H9 (cell line): ENCODE data around the gene SNRNP40. TPM values are rescaled to one million over a fixed set of nuclear protein-coding genes. Genes with fewer than 3 reads are reported as not detected.

Experiments
- DNase-seq: peaks from one replicate; pipeline ENCODE4 v3.0.0-alpha.2; 2017
- H2AFZ ChIP-seq: one replicate; pipeline ENCODE4 v1.6.1; 2013; ENCODE audit warnings: mild to moderate bottlenecking, low read length, control low read depth, moderate library complexity
- H2AK5ac ChIP-seq: 2 replicates; pipeline ENCODE4 v1.6.1; 2013; ENCODE audit warnings: low read length, control low read depth, mixed read lengths; ENCODE audit not compliant: insufficient read length
- H2BK120ac ChIP-seq: one replicate; pipeline ENCODE4 v1.6.1; 2013; ENCODE audit warnings: low read depth, mild to moderate bottlenecking, low read length, control low read depth, inconsistent platforms; ENCODE audit not compliant: poor library complexity, severe bottlenecking
- H2BK12ac ChIP-seq: 2 replicates; pipeline ENCODE4 v1.6.1; 2013; ENCODE audit warnings: low read length, control low read depth, mixed read lengths, low read depth; ENCODE audit not compliant: insufficient read length
- H2BK15ac ChIP-seq: 2 replicates; pipeline ENCODE4 v1.6.1; 2013; ENCODE audit warnings: low read depth, low read length, control low read depth
- H2BK20ac ChIP-seq: one replicate; pipeline ENCODE4 v1.6.1; 2013; ENCODE audit warnings: low read depth, mild to moderate bottlenecking, low read length, control low read depth, inconsistent platforms; ENCODE audit not compliant: poor library complexity, severe bottlenecking
- H2BK5ac ChIP-seq: 2 replicates; pipeline ENCODE4 v1.6.1; 2013; ENCODE audit warnings: low read length, control low read depth, mixed read lengths; ENCODE audit not compliant: insufficient read length
- H3K14ac ChIP-seq: 2 replicates; pipeline ENCODE4 v1.6.1; 2013; ENCODE audit warnings: low read length, control low read depth; ENCODE audit not compliant: insufficient read depth
- H3K18ac ChIP-seq: 2 replicates; pipeline ENCODE4 v1.6.1; 2013; ENCODE audit warnings: low read depth, mild to moderate bottlenecking, mixed read lengths, low read length, control low read depth; ENCODE audit not compliant: insufficient read length
- H3K23ac ChIP-seq: 2 replicates; pipeline ENCODE4 v1.6.1; 2013; ENCODE audit warnings: low read length, control low read depth, mixed read lengths, low read depth; ENCODE audit not compliant: insufficient read length
- H3K23me2 ChIP-seq: 2 replicates; pipeline ENCODE4 v1.6.1; 2013; ENCODE audit warnings: low read depth, mild to moderate bottlenecking, mixed read lengths, low read length, control low read depth; ENCODE audit not compliant: insufficient read length, poor library complexity, severe bottlenecking
- H3K27ac ChIP-seq: 2 replicates; pipeline ENCODE4 v1.5.1; 2013; ENCODE audit warnings: low read length, control low read depth, mixed read lengths, low read depth; ENCODE audit not compliant: insufficient read length
- H3K27me3 ChIP-seq: 2 replicates; pipeline ENCODE4 v1.6.1; 2013; ENCODE audit warnings: low read length, control low read depth, inconsistent platforms; ENCODE audit not compliant: insufficient read depth
- H3K4ac ChIP-seq: 2 replicates; pipeline ENCODE4 v1.6.1; 2013; ENCODE audit warnings: low read depth, mild to moderate bottlenecking, control low read depth, inconsistent platforms, low read length, moderate library complexity
- H3K4me1 ChIP-seq: 2 replicates; pipeline ENCODE4 v1.6.1; 2013; ENCODE audit warnings: low read length, control low read depth, inconsistent platforms; ENCODE audit not compliant: insufficient read depth
- H3K4me2 ChIP-seq: 2 replicates; pipeline ENCODE4 v1.6.1; 2013; ENCODE audit warnings: low read length, control low read depth, mixed read lengths; ENCODE audit not compliant: insufficient read length, insufficient read depth
- H3K56ac ChIP-seq: 2 replicates; pipeline ENCODE4 v1.6.1; 2013; ENCODE audit warnings: low read depth, mild to moderate bottlenecking, mixed read lengths, low read length, control low read depth; ENCODE audit not compliant: insufficient read length
- H3K79me1 ChIP-seq: 2 replicates; pipeline ENCODE4 v1.6.1; 2013; ENCODE audit warnings: low read depth, mild to moderate bottlenecking, moderate library complexity, low read length, control low read depth, inconsistent platforms; ENCODE audit not compliant: insufficient read depth, poor library complexity, severe bottlenecking
- H3K79me2 ChIP-seq: 2 replicates; pipeline ENCODE4 v1.6.1; 2013; ENCODE audit warnings: low read length, control low read depth, inconsistent platforms; ENCODE audit not compliant: insufficient read depth
- H3K9ac ChIP-seq: 2 replicates; pipeline ENCODE4 v1.6.1; 2013; ENCODE audit warnings: low read length, control low read depth, mixed read lengths; ENCODE audit not compliant: insufficient read length; ENCODE audit errors: extremely low read depth
- H3K9me3 ChIP-seq: one replicate; pipeline ENCODE4 v1.6.1; 2013; ENCODE audit warnings: low read depth, low read length, inconsistent platforms; ENCODE audit not compliant: control insufficient read depth
- H3T11ph ChIP-seq: one replicate; pipeline ENCODE4 v1.6.1; 2013; ENCODE audit warnings: mild to moderate bottlenecking, low read length, control low read depth, inconsistent platforms
- H4K20me1 ChIP-seq: one replicate; pipeline ENCODE4 v1.6.1; 2013; ENCODE audit not compliant: control insufficient read depth, insufficient read length, insufficient read depth
- H4K5ac ChIP-seq: 2 replicates; pipeline ENCODE4 v1.6.1; 2013; ENCODE audit warnings: low read depth, mild to moderate bottlenecking, mixed read lengths, low read length, control low read depth; ENCODE audit not compliant: insufficient read length
- H4K8ac ChIP-seq: replicated peaks from 2 replicates; pipeline ENCODE4 v1.6.1; 2013; ENCODE audit warnings: low read length, control low read depth, mixed read lengths, low read depth; ENCODE audit not compliant: insufficient read length
- H4K91ac ChIP-seq: 2 replicates; pipeline ENCODE4 v1.6.1; 2013; ENCODE audit warnings: low read depth, mild to moderate bottlenecking, moderate library complexity, mixed read lengths, low read length, control low read depth; ENCODE audit not compliant: insufficient read length
- H3K27ac Mint-ChIP-seq, 3 experiments: 2 replicates in 2 of 3; 3 replicates in 1 of 3; pipeline ENCODE4 v1.8.0; 2020 to 2021; ENCODE audit warnings: mixed read lengths in 3 of 3, mild to moderate bottlenecking in 1 of 3, moderate library complexity in 1 of 3
- H3K27me3 Mint-ChIP-seq: 2 replicates; pipeline ENCODE4 v1.8.0; 2021; ENCODE audit warnings: low read depth, mild to moderate bottlenecking, moderate library complexity, mixed read lengths
- H3K36me3 Mint-ChIP-seq, 3 experiments: 2 replicates in 2 of 3; 3 replicates in 1 of 3; pipeline ENCODE4 v1.8.0; 2020 to 2021; ENCODE audit warnings: low read depth in 3 of 3, mixed read lengths in 3 of 3; ENCODE audit not compliant: insufficient read depth in 1 of 3
- H3K4me1 Mint-ChIP-seq, 2 experiments: 2 replicates each; pipeline ENCODE4 v1.8.0; 2020; ENCODE audit warnings: mixed read lengths in 2 of 2
- H3K4me3 Mint-ChIP-seq, 2 experiments: 2 replicates in 1 of 2; 3 replicates in 1 of 2; pipeline ENCODE4 v1.8.0; 2020 to 2021; ENCODE audit warnings: mild to moderate bottlenecking in 2 of 2, mixed read lengths in 2 of 2, moderate library complexity in 1 of 2
- H3K9me3 Mint-ChIP-seq, 2 experiments: 2 replicates in 1 of 2; 3 replicates in 1 of 2; pipeline ENCODE4 v1.8.0; 2020; ENCODE audit warnings: mild to moderate bottlenecking in 2 of 2, mixed read lengths in 2 of 2, moderate library complexity in 1 of 2
- CTCF ChIP-seq: fragments of 200-600 bp; sonication (generic); conservative IDR thresholded peaks from 3 replicates; pipeline ENCODE4 v1.8.0; 2021; ENCODE audit warnings: antibody characterized with exemption, mild to moderate bottlenecking
- WGBS: extraction: QIAGEN DNeasy Blood & Tissue Kit; methylation state at CpG from one replicate; pipeline ENCODE4 v1.1.7; 2013; ENCODE audit warnings: missing lambda C conversion rate, low lambda C conversion rate, mixed read lengths; ENCODE audit not compliant: insufficient read length; ENCODE audit errors: extremely low coverage; 5-methylcytosine and 5-hydroxymethylcytosine counted together
- total RNA-seq: library from RNA; stranded (reverse); gene quantifications from 2 replicates; pipeline ENCODE4 v1.2.1, GENCODE V29; 2021

The SNRNP40 gene
- total RNA-seq, 1 experiment from 2014 or later, result 132 TPM

- no peak overlapping the region for H3K18ac ChIP-seq
These were observed 36.8 kb downstream of the SNRNP40 start for GRCh38 chr1:31259746-31260145.

More at GRCh38 chr1:31259746-31260145, 36.8 kb downstream of the SNRNP40 start:
- H4K91ac ChIP-seq, result no peak overlapping the region
- H2BK12ac ChIP-seq, result no peak overlapping the region
- H3T11ph ChIP-seq, result no peak overlapping the region
- no peak overlapping the region for H4K5ac ChIP-seq
- Mint-ChIP-seq H3K27me3 (no peaks in the 10 kb centered on the region), H3K4me1 (peaks cover 0 to 5% of the 10 kb centered on the region in 2 experiments; a peak in 2 of 4 replicates), H3K4me3 (no peak overlapping the region), H3K9me3 (no peaks in the 10 kb centered on the region), H3K36me3 (peaks cover 26 to 72% (median 53%) of the 10 kb centered on the region in 3 experiments), H3K27ac (no peak overlapping the region)
- no peak overlapping the region for H2AFZ ChIP-seq
- H3K56ac ChIP-seq, result no peak overlapping the region
- H3K27ac ChIP-seq, result no peak overlapping the region
- no peak overlapping the region for H2AK5ac ChIP-seq
- H3K9ac ChIP-seq, result no peak overlapping the region
- H4K20me1 ChIP-seq, result no peaks in the 10 kb centered on the region
- no peaks in the 10 kb centered on the region for H3K23me2 ChIP-seq
- H3K14ac ChIP-seq, result no peak overlapping the region
- no peaks in the 10 kb centered on the region for H3K9me3 ChIP-seq
- no peaks in the 10 kb centered on the region for H3K27me3 ChIP-seq
- no peak overlapping the region for H3K4me2 ChIP-seq
- DNase-seq, result no peak
- no peaks in the 10 kb centered on the region for H3K79me1 ChIP-seq
- H3K23ac ChIP-seq, result no peak overlapping the region
- H2BK15ac ChIP-seq, result no peak overlapping the region
- H3K4ac ChIP-seq, result no peak overlapping the region
- no peaks in the 10 kb centered on the region for H3K79me2 ChIP-seq
- no peak overlapping the region for H2BK120ac ChIP-seq
- TF ChIP-seq CTCF, result no peak
- WGBS, result no CpG with 5 or more reads among the region's 3 CpGs
- no peak overlapping the region for H2BK5ac ChIP-seq
- H3K4me1 ChIP-seq, result no peaks in the 10 kb centered on the region
- no peak overlapping the region for H4K8ac ChIP-seq
- no peak overlapping the region for H2BK20ac ChIP-seq
